Choroid plexus epithelial cell (primary cell): Measurements from ENCODE around the gene SLC7A4.

Experiments used
- DNase-seq: peaks from one replicate; pipeline ENCODE4 v3.0.0-alpha.2; 2010; ENCODE audit warnings: low read depth
- H3K4me3 ChIP-seq: 2 replicates; pipeline ENCODE4 v1.5.1; 2011; ENCODE audit warnings: low read depth, mild to moderate bottlenecking, control low read depth, low read length, moderate library complexity
- TF ChIP-seq, protein P1 (sequence below): conservative IDR thresholded peaks from 2 replicates; pipeline ENCODE4 v1.5.1; 2011; ENCODE audit warnings: low read depth, mild to moderate bottlenecking, control low read depth, inconsistent platforms, low read length, moderate library complexity

Gene SLC7A4

DNA sequence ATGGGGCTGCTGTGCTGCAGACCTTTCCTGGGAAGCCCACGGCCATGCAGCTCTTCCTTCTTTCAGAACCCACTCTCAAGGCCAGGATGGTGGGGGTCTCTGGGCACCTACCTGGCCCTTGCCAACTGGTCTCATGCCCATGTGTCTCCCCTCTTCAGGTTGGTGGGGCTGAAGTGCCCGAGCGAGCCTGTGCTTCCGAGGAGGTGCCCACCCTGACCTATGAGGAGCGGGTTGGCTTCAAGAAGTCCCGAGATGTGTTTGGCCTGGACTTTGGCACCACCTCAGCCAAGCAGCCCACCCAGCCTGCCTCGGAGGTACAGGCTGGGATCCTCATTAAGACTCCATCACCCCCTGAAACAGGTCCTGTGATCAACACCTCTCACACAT lies 40.3 kb downstream of the SLC7A4 start:
- H3K4me3 ChIP-seq = no peak overlapping the region
- TF ChIP-seq, protein P1, sequence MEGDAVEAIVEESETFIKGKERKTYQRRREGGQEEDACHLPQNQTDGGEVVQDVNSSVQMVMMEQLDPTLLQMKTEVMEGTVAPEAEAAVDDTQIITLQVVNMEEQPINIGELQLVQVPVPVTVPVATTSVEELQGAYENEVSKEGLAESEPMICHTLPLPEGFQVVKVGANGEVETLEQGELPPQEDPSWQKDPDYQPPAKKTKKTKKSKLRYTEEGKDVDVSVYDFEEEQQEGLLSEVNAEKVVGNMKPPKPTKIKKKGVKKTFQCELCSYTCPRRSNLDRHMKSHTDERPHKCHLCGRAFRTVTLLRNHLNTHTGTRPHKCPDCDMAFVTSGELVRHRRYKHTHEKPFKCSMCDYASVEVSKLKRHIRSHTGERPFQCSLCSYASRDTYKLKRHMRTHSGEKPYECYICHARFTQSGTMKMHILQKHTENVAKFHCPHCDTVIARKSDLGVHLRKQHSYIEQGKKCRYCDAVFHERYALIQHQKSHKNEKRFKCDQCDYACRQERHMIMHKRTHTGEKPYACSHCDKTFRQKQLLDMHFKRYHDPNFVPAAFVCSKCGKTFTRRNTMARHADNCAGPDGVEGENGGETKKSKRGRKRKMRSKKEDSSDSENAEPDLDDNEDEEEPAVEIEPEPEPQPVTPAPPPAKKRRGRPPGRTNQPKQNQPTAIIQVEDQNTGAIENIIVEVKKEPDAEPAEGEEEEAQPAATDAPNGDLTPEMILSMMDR = no peak
- no peak for DNase-seq

DNA sequence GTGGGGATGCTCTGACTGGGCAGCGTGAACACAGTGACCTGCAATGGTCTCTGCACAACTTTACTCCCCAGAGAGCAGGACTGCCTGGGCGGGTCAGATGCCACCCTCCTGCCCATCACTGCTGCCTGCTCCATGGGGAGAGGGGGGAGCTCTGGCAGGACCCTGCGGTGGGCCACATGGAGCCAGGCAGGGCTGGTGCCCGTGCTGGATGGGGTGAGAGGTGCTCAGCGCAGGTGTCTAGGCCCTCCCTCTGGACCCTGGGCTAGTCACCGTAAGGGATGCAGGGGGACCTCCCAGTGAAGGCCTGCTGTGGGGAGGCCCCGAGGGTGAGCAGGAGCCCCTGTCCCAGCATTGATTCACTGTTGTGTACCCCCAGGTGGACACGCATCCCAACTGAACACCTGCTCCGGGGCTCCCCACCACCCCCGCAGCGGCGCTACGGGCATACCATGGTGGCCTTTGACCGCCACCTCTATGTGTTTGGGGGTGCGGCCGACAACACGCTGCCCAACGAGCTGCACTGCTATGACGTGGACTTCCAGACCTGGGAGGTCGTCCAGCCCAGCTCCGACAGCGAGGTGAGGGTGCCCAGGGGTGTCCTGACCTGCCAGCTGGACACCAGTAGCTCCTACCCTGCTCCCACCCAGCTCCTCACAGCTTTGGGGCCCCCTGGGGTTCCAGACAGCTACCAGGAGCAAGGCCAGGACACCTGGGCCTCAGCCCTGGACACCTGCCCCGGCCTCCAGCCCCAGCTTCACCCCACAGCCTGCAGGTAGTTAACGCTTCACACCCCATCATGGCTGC lies 40.9 kb downstream of the SLC7A4 start:
- TF ChIP-seq, protein P1 = no peak
- H3K4me3 ChIP-seq = no peak overlapping the region
- no peak for DNase-seq

DNA sequence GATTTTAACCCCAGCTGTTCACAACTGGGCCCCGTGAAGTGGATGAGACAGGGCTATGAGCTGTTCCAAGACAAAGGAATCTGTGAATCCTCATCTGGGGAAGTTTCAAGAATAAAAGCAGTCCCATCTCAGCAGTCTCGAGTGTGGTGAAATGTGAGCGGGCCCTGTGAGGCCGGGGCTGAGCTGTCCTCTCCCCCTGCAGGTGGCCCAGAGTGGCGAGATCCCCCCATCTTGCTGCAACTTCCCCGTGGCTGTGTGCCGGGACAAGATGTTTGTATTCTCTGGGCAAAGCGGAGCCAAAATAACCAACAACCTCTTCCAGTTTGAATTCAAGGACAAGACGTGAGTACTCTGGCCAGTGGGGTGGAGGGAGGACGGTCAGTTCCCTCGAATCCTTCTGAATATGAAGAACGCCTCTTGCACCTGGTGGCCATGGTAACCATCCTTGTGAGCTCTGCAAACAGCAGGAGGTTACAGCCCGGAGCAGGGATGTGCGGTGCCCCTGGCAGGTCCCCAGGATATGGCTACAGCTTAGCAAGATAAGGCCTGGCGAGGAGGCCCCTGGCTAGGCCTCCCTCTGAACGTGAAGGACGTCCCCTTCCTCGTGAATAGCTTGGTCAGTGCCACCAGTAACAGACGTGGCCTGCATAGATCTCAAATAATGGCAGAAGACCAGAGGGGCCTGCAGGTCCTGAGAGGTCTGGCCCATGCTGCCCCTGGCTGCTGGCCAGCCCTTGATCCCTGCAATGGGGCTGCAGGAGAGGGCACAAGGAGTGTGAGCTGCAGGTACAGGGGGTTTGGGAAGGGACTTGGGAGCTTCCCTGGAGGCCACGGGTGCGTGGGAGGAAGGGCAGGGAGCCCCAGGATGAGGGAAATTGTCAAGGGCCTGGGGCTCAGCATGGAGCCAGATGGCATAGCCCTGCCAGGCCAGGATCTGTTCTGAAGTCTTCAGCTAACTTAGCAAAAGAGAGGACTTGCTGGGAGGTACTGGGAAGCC lies 41.9 kb downstream of the SLC7A4 start:
- no peak for DNase-seq
- H3K4me3 ChIP-seq = no peak overlapping the region
- TF ChIP-seq, protein P1 = peak; percentile 1

DNA sequence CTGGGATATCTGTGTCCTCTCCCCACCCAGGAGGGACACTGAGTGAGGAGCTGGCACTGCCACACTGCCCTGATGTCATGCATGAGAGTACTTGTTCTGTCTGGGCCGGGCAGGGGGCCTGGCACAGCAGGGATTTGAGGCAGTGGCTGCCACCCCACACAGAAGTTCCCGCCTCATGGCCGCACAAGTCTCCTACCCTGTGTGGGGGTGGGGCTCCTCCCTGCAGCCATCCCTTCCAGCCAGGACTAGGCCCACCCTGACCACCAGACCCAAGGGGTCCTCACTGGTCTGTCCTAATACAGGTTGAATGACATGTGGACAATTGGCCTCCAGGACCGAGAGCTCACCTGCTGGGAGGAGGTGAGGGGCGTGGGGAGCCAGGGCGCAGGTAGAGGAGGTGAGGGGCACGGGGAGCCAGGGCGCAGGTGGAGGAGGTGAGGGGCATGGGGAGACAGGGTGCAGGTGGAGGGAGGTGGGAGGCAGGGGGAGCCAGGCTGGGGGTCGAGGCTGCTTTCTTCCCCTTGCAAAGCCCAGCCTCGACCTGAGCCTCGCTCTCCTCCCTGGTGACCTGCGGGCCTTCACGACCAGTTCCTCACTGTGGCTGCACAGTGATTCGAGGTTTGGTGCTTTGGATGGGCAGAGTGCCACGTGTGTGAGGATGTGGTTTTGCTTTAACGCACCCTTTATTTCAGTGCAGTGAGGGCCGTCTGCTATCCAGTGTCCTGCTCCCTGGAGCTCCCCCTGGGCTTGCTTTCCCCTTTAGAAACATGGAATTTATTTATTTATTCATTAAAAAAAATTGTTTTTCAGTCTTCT lies 42.8 kb downstream of the SLC7A4 start:
- TF ChIP-seq, protein P1 = peak; percentile 12
- DNase-seq = peak; percentile 54
- H3K4me3 ChIP-seq = no peak overlapping the region

DNA sequence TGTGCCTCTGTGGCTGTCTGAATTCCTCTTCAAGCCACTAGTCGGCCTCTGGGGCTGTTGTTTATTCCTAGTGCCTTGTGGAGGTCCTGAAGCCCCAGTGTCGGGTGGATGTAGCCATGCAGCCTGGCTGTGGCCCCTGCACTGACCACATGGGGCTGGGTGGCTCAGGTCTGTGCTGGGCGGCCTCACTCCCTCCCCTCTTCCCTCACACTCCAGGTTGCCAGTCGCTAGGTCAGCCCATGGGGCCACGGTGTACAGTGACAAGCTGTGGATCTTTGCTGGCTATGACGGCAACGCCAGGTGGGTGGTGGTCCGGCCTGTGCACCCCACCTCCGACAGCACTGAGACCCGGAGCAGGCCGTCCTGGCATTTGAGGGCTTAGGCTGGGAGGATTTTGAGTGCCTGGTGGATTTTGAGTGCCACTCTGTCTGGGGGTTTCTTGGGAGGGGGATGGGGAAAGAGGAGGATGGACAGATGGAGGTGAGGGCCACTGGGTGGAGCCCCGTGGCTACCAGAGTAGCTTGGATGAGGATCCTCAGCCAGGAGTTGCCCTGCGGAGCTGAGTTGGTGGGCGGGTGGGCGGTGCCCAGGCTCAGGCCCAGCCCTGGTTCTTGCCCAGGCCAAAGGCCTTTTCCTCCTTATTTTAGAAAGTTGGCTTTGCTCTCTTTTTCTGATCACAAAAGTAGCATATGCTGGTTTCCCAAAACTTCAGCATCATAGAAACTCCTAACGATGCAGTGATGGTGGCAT lies 43.6 kb downstream of the SLC7A4 start:
- DNase-seq = no peak
- TF ChIP-seq, protein P1 = no peak
- no peak overlapping the region for H3K4me3 ChIP-seq

DNA sequence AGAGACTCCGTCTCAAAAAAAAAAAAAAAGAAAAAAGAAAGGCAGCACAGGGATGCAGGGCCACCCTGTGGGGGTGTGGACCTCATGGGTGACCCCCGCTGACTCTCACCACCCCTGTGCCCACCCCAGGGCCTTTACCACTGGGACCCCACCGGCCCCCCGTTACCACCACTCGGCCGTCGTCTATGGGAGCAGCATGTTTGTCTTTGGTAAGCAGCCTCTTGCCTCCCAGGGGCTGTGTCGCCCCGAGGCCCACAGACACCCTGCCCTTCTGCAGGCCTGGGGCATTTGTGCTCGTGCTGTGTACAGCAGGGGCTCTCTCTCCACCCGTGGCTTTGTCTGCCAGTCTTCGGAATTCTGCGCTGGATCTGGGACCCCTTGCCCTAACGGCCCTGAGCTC lies 45.0 kb downstream of the SLC7A4 start:
- DNase-seq = no peak
- TF ChIP-seq, protein P1 = no peak

More for the DNA sequence above, 45.0 kb downstream of the SLC7A4 start:
- no peak overlapping the region for H3K4me3 ChIP-seq
